ENCODE data around the gene GRID1.
"Not testable (repeated sequence)": the region's sequence is repeated elsewhere in the genome, so short reads cannot be mapped to it uniquely, and the experiment has no call there.

The GRID1 gene

DNA sequence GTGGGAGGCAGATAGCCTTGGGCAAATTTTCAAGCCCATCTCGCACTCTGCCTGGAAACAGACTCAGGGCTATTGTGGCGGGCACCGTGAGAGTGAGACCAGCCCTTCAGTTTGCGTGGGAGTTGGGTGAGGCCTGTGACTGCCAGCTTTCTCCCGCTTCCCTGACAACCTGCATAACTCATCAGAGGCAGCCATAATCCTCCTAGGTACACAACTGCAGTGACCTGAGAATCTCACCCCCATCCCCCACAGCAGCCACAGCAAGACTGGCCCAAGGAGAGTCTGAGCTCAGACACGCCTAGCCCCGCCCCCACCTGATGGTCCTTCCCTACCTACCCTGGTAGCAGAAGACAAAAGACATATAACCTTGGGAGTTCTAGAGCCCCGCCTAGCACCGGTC, 275.4 kb downstream of the GRID1 start:
- Histone ChIP-seq H3K4me3 (no peak overlapping the region), H3K27ac (no peak overlapping the region)

DNA sequence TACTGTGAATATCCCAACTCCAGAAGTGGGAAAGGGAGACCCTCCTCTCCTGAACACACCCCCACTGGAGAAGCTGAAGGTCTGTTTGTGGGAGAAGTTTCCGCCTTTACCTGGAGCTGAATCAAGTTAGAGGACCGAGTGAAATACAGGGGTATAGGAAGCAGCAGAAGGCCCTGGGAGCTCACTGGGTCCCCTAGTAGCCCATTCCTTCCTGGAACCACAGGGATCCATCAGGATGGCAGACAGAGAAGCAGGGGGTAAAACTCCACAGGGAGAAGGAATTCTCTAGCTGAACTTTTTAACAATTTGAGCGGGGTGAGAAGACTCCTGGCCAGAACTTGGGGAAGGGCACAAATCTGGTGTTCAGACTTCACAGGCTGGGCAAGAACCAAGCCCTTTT, 275.8 kb downstream of the GRID1 start:
- Histone ChIP-seq H3K4me3 (no peak overlapping the region), H3K27ac (no peak overlapping the region)

DNA sequence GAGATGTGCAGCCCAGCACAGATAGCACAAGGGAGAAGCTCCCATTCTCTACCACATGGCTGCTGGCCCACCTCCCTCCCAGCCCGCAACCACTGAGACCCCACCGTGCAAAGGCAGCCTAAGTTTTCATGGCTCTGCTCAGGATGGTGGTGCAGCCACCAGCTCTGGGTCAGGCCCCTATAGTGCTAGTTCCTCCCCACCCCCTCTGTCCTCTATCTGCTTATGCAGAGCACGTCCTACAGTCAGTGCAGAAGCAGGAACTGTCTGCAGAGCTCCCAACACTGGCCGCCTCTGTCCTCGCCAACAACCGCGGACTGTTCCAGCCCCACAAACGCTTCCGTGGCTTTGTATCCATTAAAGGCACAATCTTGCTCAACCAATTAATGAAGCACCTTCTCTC, 278.9 kb downstream of the GRID1 start:
- no peak overlapping the region for H3K4me3 ChIP-seq
- no peak overlapping the region for H3K27ac ChIP-seq

DNA sequence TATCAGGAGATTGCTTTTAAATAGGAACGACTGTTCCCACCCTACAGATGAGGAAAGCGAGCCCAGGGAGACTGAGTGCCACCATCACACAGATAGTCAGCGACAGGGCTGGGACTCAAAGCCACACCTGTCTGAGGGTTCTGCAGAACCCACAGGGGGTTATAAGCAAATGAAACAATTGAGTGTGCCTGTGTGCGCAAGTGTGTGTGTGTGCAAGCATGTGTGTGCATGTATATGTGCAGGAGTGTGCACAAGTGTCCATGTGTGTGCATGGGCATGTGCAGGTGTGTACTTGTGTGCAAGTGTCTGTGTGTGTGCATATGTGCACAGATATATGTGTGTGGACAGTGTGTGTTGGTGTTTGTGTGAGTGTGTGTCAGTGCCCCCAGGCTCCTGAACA, 280.2 kb downstream of the GRID1 start:
- H3K4me3 ChIP-seq, result no peak overlapping the region

DNA sequence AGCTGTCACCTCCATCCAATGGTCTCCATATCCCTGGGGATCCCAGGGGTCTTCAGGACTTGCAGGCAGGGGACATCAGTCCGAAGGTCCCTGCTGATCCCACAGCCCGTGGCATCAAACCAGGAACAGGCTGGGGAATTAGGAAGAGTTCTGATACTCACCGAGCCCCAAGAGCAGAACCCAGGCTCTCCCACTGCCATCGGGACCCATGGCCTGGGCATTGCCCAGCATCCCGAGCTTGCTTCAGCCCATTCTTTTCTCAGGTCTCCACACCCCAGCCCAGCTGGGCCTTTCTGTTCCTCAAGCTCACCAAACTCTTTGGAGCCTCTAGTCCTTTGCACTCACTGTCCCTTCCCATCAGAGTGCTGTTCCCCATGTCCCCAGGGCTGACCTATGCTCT, 280.9 kb downstream of the GRID1 start:
- no peak overlapping the region for H3K4me3 ChIP-seq
- no peak overlapping the region for H3K27ac ChIP-seq

More for the DNA sequence above, 280.2 kb downstream of the GRID1 start:
- H3K27ac ChIP-seq, result no peak overlapping the region

DNA sequence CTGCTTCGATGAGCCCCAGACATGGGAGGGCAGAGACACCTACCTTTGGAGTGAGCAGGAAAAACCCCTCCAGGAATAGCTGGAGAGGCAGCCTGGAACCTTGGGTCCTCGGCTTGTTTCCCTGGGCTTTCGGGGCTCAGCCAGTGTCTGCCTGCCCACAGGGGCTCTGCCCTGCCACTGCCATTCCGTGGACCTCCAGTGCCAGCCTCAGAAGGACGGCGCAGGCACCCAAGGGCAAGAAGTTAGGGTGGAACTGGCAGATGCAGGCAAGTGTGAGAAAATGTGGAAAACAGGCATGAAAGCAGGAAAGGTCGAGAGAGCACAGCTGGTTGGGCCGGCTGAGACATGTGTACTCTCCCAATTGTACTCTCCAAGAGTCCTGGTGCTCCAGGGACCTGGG, 281.5 kb downstream of the GRID1 start:
- no peak overlapping the region for H3K27ac ChIP-seq
- no peak overlapping the region for H3K4me3 ChIP-seq

DNA sequence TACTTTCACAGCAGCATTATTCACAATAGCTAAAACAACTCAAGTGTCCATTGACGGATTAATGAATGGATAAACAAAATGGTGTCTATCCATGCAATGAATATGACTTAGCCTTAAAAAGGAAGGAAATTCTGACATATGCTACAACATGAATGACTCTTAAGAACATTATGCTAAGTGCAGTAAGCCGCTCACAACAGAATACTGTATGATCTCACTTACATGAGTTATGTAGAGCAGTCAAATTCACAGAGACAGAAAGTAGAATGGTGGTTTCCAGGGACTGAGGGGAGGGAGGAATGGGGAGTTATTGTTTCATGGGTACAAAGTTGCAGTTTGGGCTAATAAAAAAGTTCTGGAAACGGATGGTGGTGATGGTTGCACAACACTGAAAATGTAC, 282.0 kb downstream of the GRID1 start:
- no peak overlapping the region for H3K4me3 ChIP-seq

DNA sequence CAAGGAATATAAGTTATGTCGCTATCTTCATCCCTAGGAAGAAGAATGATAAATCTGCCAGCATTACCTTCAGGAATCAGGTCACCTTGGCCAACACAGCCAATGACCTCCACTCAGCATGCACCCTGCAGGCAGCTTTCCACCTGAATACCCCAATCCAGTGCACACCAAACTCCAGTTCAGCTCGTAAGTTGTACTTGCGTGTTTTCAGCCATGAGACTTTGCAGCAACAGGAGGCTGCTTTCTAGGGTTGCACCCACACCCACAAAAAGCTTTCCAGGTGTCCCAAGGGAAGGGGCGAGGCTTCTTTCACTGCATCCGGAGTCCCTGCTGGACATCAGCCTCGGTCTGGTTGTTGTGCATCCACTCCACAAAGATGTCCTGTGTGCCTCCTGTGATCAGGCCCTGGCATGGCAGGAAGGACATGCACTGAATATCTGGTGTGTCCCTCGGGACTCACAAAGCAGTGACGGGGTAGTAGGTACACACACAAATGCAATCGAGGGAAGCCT, 282.9 kb downstream of the GRID1 start:
- no peak overlapping the region for H3K27ac ChIP-seq
- no peak overlapping the region for H3K4me3 ChIP-seq

More for the DNA sequence above, 282.0 kb downstream of the GRID1 start:
- no peak overlapping the region for H3K27ac ChIP-seq

DNA sequence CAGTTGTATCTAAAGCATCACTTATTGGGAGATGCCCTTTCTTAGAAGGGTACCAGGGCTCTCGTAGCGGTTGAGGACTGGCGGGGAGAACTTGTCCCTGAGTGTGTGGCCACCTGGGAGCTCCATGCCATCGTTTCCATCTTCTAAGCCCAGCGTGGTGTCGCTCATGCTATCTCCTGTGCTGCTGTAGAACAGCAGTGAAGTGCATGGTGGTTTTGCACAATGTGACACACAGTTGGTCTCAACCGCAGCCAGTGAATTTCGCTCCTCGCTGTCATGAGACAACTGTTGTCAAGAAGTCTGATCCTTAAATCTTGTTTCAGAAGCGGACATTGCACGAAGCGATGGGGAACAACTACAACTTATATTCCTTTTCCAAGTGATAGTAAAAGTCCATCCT, 283.4 kb downstream of the GRID1 start:
- no peak overlapping the region for H3K4me3 ChIP-seq
- H3K27ac ChIP-seq, result no peak overlapping the region

DNA sequence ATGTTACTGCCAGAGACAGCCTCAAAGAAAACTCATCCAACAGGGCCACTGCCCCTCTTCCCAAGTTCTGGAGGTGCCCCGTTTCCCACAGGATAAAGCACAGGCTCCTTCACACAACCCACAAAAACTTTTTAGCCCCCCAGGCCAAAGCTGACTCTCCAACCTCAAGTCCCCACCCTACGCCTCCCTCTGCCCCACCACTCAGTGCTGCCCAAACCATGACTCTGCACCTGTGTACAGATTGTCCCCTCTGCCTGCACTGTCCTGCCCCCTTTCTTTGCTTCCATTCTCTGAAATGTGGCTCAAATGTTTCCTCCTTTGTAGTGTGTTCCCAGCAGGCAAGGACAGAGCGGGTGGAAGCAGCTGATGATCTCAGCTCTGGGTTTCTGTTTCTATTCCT, 284.0 kb downstream of the GRID1 start:
- H3K4me3 ChIP-seq, result no peak overlapping the region
- H3K27ac ChIP-seq, result no peak overlapping the region

DNA sequence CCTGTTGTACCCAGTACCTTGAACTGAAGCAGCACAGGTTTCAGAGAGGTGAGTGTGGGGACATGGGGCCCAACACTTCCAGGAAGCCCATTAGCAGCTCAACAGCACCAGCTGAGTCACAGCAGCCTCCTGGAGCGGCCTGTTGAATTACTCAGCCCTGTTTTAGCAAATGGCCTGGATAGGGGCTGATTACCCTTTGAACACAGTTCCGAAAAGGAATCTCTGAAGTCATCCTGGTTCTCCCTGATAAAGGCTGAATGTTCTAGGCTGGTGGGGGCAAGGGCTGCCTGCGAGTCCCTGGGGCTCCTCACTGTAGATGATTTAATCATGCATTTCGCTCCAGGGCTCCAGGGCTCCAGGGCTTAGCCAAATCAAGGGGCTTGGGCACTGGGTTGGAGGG, 287.5 kb downstream of the GRID1 start:
- H3K4me3 ChIP-seq, result no peak overlapping the region
- no peak overlapping the region for H3K27ac ChIP-seq

DNA sequence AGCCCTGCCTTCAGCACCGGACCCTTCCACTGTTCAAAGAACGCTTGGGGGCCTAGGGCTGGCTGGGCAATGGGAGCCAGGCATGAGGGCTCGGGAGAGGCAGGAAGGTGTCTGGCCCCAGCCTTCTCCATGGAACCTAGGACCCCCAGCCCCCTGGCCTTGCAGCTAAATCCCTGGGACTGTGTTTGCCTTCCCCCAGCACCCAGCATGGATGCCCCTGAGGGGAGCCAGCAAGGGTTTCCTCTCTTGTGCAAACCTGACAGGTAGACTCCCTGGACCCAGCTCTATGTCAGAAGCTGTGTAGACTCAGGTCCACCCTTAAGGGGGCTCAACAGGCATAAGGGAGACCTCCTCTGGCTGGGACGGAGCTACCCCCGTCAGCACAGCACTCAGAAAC, 288.0 kb downstream of the GRID1 start:
- H3K4me3 ChIP-seq, result no peak overlapping the region
- no peak overlapping the region for H3K27ac ChIP-seq

DNA sequence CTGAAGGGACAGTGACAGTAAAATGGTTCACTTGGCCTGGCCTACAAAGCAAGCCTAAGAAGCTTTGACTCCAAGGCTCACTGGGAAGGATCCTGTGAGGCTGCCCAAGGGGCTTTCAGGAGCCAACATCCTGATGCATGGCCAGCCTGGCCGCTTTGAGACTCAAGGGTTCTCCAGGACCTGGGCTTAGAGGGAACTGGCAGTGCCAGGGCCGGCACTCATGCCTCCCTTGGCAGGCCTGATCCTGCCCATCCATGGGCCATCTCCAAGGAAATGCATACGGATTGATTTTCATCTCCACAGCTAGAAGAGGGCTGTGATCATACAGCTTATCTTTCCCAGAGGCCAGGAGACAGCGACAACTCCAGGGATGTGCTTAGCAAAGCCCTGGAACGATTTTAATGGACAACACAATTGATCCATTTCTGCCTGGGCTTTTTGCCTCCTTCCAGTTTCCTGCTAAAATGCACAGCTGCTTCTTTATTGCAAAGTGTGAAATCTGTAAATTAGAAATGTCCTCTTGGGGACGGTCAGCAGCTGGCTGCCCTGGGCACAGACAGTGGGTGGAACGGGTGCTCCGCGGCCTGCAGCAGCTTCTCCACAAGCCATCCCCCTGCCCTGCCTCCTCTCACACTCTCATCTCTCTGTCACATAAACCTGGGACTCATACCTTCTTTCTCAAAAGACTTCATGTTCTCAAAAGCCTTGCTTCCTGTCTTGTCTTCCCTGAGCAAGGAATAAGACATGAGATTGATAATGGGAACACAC, 288.5 kb downstream of the GRID1 start:
- H3K4me3 ChIP-seq, result no peak overlapping the region
- H3K27ac ChIP-seq, result no peak overlapping the region

DNA sequence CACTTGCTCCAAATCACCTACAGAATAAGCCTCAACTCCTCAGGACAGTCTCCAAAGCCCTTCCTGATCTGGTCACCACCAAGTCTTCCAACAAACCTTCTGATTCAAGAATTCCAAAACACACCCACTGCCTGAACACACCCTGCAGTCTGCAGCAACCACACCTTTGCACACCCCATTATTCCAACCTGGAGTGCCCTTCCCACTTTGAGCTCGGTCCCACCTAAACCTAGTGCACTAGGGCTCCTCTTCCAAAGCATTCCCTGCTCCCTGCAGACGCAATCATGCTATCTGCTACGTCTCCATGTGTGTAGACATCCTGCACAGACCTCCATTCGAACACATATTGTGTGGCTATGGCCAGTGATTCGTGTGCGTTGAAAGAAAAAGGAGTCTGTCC, 289.3 kb downstream of the GRID1 start:
- no peak overlapping the region for H3K4me3 ChIP-seq
- H3K27ac ChIP-seq, result no peak overlapping the region

DNA sequence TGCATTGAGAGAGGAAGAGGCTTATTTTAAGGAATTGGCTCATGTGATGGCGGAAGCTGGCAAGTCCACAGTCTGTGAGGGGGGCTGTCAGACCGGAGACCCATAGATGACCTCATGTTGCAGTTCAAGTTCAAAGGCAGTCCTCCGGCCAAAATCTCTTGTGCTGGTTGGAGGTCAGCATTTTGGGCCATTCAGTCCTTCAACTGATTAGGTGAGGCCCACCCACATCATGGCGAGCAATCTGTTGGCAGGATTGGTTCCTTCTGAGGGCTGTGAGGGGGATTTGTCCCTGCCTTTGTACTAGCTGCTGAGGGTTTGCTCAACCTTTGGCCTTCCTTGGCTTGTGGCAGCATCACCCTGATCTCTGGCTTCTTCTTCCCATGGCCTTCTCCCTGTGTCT, 290.1 kb downstream of the GRID1 start:
- not testable (repeated sequence) for H3K4me3 ChIP-seq, H3K27ac ChIP-seq

DNA sequence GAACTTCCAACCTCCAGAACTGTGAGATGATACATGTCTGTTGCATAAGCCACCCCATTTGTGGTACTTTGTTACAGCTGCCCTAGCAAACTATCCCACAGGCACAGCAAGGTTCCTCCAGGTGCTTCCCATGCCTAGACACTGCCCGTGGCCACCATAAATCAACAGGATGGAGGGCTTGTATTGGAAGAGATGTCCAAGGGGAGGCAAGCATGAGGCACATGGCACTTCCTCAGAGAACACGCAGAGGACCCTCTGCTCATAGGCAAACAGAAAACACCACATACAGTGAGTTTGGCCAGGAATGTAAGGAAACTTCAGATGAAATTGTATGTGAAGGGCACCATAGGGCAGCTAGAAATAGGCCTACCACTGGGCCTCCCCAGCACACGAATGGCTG, 291.1 kb downstream of the GRID1 start:
- Histone ChIP-seq H3K4me3 (no peak overlapping the region), H3K27ac (no peak overlapping the region)

DNA sequence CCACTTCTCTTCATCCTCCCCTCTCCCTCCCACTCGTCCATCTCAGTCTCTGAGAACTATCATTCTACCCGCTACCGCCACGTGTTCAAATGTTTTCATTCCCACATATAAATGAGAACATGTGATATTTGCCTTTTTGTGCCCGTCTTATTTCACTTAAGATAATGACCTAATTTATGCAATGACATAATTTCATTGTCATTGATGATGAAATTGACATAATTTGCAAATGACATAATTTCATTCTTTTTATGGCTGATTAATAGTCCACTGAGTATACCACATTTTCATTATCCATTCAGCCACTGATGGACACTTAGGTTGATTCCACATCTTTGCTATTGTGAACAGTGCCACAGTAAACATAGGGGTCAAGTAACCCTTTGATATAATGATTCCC, 292.3 kb downstream of the GRID1 start:
- Histone ChIP-seq H3K4me3 (no peak overlapping the region), H3K27ac (no peak overlapping the region)

DNA sequence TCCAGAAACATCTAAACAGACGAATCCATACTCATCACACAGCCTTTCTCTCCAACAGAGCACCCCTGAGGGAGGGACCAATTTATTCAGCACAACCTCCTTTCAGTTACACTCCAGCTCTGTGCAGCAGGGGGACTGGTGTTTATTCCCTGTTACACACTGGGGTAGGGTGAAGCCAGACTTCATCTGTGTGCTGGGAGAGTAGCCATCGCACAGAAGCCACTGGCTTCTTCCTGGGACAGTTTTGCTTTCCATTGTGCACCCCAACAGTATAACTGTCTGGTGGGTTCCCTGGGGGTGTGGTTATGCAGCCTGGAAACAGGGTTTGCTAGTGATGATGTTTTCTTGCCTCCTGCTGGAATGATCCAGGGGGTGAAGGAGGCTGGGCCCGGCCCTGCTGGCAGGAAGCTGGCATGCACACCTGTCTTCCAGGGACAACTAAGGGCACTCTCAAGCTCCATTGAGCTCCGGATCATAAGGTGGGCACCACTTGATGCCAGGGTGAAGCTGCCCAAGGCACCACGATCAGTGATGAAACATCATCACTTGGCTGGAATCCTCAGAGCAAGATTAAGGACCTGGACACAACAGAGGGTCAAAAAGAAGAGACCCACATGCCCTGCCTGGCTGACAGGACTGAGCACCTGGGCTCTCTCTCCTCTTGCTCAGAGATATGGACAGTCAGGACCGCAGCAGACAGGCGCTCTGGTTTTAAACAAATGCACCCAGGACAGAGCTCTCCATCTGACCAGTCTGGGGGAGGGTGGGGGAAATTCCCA, 293.2 kb downstream of the GRID1 start:
- Histone ChIP-seq H3K27ac (no peak overlapping the region), H3K4me3 (no peak overlapping the region)

DNA sequence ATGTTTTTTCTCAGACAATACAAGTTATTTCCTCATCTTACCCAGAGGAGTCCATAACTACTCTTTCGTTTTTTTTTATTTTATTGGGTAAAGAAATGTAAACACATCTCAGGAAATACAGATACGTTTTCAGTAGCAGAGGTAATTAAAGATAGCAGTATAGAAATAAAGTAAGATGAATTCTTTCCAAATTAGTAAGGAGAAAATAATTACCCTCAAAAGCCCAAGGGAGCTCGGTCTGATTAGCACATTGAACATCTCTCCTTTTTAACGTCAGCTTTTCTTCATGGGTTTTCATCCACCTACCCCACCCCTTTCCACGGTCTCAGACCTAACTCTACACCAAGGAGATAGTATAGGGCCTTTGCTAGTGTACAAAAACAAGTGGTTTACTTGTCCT, 294.2 kb downstream of the GRID1 start:
- H3K27ac ChIP-seq, result no peak overlapping the region
- no peak overlapping the region for H3K4me3 ChIP-seq

DNA sequence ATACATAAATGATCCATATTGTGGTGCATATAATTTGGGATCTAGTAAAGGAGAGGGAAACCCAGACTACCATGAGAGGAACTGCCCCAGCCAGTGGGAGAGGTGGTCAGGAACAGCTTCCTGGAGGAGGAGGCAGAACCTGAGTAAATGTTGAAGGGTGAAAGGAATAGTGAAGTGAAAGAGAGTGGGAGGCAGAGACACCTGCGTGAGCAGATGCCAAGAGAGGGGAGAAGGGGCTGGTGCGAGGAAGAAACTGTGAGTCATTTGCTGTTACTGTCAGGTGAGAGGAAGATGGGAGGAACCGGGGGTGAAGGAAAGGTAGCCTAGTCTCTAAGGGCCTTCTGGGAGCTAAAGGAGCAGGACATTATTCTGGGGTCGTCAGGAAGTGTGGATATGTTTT, 294.8 kb downstream of the GRID1 start:
- no peak overlapping the region for H3K27ac ChIP-seq
- no peak overlapping the region for H3K4me3 ChIP-seq

DNA sequence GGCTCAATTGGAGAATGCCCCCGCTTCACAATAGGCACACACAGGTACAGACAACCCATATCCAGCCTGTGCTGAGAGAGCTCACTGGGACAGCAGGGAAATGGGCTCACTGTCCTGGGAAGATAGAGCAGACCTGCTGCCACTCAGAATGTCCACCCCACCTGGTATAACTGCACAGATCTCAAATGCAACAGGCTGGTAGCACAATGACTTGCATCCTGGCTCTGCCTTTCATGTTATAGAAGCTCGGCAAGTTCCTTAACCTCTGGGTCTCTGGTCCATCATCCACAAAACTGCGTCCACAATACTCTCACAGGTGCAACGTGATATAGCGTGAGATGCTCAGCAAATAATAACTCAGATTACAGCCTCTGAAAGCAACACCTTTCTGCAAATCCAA, 295.4 kb downstream of the GRID1 start:
- Histone ChIP-seq H3K27ac (no peak overlapping the region), H3K4me3 (no peak overlapping the region)
